GM21619 (cell line): ENCODE results near the gene S100A3.
"Not testable (repeated sequence)": the region's sequence is repeated elsewhere in the genome, so short reads cannot be mapped to it uniquely, and the experiment has no call there.

Experiments
- ATAC-seq: cut with Tn5 transposase; IDR thresholded peaks from one replicate; pipeline ENCODE4 v1.9.1; 2021; ENCODE audit not compliant: unreplicated experiment

S100A3 gene

DNA sequence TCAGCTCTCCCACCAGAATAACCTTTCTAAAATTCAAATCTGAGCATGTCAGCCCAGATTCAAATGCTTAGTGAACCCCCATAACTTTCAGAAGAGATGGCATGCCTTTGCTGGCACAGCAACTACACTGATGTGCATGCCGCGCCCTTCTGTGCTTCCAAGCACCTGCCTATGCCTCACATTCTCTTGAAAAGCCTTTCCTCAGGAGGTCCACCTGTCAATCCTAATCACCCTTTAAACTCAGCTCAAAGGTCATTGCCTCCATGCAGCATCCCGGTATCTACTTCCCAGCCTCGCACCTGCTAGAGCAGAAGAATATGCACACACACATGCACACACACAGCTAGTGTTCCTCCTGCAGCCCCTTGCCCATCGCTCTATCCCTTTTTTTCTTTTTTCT, 21.8 kb upstream of the S100A3 start:
- ATAC-seq, result no peak

DNA sequence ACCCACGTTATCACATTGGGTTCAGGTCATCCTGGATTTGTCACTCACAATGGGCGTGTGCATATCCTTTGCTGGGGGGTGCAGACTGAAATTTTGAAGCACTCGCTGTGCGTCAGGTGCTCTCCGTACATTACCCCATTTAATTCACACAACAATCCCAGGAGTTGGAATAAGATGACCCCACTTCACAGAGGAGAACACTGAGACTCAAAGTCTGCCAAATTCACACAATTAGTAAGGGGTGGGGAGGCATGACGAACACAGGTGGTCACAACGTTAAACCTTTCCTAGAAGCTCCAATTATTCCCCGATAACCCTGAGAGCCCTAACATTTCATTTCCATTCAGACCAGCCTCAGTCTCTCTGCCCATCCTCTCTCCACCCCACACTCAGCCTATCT, 20.4 kb upstream of the S100A3 start:
- no peak for ATAC-seq

DNA sequence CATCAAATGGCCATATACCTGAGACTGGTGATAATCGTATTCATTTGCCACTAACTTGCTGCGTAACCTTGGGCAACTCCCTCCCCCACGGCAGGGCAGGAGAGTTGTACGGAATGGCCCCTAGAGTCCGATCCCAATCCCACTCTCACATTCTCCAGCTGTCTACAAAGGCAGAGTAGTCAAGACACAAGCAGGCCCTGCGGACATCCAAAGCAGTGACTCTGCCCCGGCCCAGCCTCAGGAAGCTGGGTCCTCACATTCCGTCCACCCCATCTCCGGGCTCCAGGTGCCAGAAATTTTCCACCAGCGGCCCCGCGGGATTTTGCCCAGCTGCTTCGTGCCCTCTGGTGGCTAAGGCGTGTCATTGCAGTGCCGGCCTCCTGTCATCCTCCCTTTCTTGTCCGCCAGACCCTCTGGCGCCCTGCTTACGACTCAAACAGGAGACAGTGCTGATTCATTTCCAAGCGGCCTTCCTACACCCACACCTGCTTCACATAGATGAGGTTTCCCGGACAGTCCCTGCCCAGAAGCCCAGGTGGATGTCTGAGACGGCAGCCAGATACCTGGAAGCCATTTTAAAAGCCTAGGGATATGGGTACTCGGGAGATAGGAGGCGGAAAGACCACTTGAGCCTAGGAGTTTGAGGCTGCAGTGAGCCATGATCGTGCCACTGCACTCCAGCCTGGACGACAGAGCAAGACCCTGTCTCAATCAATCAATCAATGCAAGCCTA, 19.5 kb upstream of the S100A3 start:
- ATAC-seq, result no peak

DNA sequence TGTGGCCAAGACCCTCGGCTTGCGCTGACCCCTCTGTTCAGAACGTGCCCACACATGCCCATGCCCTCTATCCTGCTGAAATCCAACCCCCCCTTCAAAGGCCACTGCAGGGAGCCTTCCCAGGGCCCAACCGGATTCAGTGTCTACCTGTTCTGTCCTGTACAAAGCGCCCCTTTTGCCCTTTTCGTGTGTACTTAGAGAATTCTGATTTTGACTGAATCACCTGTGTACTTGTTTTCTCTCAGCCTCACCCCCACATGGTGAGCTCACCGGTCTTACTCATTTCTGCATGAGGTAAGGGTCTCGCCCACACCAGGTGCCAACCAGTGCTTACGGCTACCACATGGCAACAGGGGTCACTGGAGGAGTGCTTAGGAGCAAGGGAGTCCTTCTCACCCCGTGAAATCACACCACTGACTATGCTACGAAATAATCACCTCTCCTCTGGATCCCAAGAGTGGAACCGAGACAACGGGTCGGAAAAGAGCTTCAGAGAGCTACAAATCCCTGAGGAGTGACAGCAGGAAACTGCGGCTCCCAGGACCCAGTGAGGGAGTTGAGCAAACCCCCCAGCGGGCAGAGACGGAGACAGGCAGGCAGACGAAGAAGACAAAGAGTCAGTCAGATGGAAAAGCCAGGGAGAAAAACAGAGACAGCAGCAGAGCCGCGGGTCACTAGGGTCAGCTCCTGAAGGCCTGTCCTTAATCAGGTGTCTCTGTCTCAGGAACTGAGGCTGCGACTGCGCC, 18.7 kb upstream of the S100A3 start:
- no peak for ATAC-seq

- peak; percentile 47 for ATAC-seq
Measured at GRCh38 chr1:153566414-153567371, 17.6 kb upstream of the S100A3 start.

GRCh38 chr1:153565529-153566374, 16.7 kb upstream of the S100A3 start, which contains the start of gene S100A2:
Gene S100A2, minus strand, starts transcription at chr1:153565844. Its CDS starts 1,967 bp downstream, at chr1:153563877.
- ATAC-seq, result peak; percentile 44

DNA sequence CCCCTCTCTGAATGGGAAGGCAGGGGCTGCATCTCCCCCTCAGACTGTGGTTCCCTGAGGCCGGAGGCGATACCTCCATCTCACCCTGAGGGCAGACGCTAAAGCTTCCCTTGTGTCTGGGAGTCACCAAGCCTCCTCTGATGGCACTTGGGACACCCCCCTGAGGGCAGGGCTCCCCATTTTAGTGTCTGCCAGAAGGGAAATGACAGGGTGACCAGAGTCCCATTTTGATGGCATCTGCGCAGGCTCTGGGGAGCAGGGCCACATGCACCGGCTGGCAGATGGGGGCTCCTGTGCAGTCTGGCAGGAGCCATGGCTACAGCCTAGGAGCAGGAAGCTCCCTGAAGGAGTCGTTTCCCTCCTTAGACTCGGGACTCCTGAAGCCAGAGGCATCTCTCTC, 14.9 kb upstream of the S100A3 start:
- no peak for ATAC-seq

GRCh38 chr1:153563483-153563901, 14.4 kb upstream of the S100A3 start:
- ATAC-seq, result no peak

- ATAC-seq, result not testable (repeated sequence)
Measured at GRCh38 chr1:153562021-153562420, 13.0 kb upstream of the S100A3 start.

- no peak for ATAC-seq
Measured at GRCh38 chr1:153561466-153561985, 12.5 kb upstream of the S100A3 start.

- no peak for ATAC-seq
Measured at GRCh38 chr1:153560771-153561465, 11.9 kb upstream of the S100A3 start.

- no peak for ATAC-seq
Measured at GRCh38 chr1:153560241-153560640, 11.2 kb upstream of the S100A3 start.

GRCh38 chr1:153557877-153558276, 8.8 kb upstream of the S100A3 start:
- ATAC-seq, result no peak

DNA sequence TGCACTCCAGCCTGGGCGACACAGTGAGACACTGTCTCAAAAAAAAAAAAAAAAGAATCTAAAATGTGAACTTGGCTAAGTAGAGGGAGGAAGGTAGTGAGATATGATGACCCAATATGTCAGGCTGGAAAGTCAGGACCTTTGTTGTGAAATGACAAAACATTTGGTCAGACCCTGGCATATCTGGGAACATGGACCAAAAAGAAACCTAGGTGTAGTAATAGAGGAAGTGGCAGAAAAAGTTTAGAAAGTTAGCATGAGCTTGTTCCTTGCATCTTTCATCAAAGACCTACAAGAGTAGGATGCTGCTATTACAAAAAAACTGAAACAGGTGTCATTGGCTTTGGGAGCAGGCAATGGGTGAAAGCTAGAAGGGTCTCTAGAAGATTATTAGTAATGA, 7.3 kb upstream of the S100A3 start:
- no peak for ATAC-seq

DNA sequence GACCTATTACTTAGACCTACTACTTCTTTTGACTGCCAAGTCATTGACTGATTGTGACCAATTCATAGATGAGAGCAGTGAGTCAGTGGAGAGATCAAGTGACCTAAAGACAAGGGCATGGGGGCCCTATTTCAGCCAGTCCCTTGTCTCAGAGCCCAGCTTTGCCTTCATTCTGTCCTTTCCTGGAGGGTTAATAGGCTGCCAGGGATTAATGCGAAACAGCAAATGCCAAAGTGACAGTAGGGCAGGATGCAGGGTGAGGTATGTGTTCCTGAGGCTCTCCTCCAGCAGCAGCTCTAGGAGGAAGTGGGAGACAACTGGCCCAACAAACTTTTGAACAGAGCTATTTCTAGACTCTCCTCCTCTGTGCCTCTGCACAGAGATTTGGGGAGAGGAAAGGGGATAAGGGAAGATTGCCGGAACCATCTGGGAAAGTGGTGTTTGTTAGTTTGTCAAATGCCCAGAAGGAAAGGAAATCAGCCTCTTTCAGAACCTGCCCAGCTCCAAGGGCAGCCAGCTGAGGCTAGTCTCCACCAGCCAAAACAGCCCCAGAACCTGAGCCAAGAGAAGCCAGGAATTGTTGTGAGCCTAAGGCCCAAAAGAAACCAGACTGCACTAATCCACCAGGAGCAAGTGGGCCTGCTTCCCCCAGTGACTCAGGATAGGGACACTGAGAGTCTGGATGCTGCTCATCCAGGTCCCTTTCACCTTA, 4.9 kb upstream of the S100A3 start:
- no peak for ATAC-seq

DNA sequence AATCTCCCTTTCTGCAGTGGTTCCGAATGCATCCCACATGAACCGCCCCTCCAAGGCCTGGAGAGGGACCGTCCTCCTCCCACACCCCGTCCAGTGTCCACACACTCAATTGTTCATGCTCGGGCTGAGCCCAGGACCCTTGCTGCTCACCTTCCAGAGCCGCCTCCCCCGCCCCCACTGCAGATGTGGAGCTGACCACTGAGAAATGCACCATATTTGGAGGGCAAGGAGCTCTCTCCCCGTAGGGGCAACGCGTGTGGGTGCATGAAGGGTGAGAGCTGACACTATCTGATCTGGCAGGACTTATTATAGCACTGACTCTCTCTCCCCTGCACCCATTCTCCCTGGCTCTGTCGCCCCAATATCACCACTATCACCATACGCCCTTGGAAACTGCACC, 4.0 kb upstream of the S100A3 start:
- no peak for ATAC-seq

DNA sequence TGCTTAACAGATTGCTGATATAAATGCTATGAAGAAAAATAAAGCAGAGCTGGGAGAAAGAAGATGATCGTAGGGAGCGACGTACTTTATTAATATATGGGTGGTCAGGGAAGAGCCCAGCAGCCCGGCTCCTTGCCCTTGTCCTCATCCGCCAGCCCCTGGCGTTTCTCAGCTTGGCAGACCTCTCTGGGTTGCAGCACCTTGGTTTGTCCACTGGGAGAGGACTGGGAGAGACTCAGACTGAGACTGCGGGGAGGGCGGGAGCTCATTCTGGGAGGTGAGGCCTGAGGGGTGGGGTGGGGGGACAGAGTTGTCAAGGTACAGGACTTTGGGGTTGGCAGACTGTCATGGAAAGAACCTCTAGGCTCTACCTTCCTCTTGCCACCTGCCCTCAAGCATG, 3.3 kb upstream of the S100A3 start:
- no peak for ATAC-seq

DNA sequence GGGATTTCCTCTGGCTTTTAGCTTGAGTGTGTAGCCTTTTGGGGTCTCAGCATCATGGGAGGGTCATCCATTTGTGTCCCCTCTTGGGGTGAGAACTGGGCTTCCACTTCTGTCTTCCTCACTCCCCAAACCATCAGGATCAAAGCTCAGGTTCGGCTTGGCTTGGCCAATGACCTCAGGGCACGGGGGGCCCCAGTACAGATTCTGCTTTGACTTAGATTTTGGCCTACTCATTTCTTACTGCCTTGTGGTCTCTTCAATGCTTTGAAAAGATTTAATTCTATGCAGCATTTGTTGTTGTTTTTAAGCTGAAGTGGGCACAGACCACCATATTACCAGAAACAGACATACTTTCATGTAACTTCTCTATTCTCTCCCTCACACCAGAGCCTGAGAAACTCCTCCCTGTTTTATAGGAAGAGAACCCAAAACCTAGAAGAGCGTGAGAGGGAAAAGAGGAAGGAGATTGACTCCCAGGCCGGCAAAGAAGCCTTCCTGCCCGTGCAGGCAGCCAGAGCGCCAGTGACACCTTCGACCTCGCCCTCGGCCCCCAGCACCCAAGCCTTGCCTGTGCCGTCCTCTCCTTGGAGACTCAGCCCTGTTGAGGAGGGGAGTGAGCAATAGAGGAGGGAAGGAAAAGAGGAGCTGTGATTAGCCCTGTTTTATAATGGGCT, 1.9 kb upstream of the S100A3 start:
- no peak for ATAC-seq
